Thyroid gland (tissue), 4 donors: Measurements from ENCODE around the gene C2orf81.

Experiments
- CTCF ChIP-seq, 6 experiments: fragments of 200-600 bp in 3 of 6; fragments of 450-650 bp in 3 of 6; sonication (generic) in 3 of 6; IDR thresholded peaks; one replicate each; pipeline ENCODE4 v1.5.1; 2016 to 2019; ENCODE audit warnings: antibody characterized with exemption in 6 of 6, mild to moderate bottlenecking in 2 of 6, inconsistent platforms in 1 of 6, moderate library complexity in 1 of 6
- POLR2A ChIP-seq, 2 donors: fragments of 450-650 bp; IDR thresholded peaks; one replicate each; pipeline ENCODE4 v1.6.1; 2017; ENCODE audit warnings: antibody characterized with exemption in 2 of 2, mild to moderate bottlenecking in 2 of 2, moderate library complexity in 1 of 2

- TF ChIP-seq POLR2A (IDR thresholded peaks at IDR 0.05) (no peak), CTCF (IDR thresholded peaks at IDR 0.05) (no peak)
Measured at GRCh38 chr2:74464406-74464805, 43.0 kb upstream of the C2orf81 start.
